Measurements from ENCODE around the gene SLC18A3.

Gene SLC18A3

GRCh38 chr10:49610114-49610457, at the start of gene SLC18A3:
Gene SLC18A3, plus strand, starts transcription at chr10:49610310. Its CDS starts 431 bp downstream, at chr10:49610741.
- DNase-seq (ENCODE audit: low read depth), result no peak

GRCh38 chr10:49560526-49560925, 49.6 kb upstream of the SLC18A3 start:
- no peak for DNase-seq (ENCODE audit: low read depth)

DNA sequence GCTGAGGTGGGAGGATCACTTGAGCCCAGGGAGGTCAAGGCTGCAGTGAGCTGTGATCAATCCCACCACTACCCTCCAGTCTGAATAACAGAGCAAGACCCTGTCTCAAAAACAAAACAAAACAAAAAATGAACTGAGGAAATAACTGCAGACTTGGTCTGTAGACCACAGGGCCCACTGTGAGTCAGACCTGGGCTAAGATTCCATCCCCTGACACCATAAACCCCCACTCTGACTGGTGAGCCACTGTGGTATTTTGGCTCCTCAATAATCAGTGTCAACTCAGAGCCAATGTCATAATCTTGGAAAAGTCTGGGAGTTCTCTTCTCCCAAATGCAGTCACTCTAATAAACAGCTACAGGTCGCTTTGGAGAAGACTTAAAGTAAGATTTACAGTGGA, 47.2 kb upstream of the SLC18A3 start:
- DNase-seq (ENCODE audit: low read depth), result no peak

DNA sequence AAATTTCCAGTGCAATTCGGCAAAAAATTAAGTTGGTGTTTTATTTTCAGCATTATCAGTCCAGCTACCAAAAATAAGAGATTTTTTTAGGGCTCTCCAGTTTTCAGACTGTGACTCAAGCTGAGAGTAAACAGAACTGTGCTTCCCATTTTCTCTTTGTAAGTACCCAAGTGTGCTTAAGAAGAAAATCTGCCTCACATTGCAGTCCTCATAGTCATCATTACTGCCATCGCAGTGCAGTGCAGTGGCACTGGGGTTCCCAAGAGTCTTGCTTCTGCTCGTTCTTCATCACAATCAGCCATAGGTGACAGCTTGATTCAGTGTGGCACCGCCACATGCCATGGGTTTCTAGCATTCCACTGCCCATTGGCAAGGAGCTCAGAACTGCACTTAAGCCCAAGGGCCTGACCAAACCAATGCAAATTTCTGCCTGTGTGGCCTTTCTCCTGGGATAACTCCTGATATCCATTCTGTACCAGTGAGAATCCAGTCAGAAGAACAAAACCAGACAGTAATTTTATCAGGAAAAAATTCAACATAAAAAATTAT, 45.6 kb upstream of the SLC18A3 start:
- no peak for DNase-seq (ENCODE audit: low read depth)

DNA sequence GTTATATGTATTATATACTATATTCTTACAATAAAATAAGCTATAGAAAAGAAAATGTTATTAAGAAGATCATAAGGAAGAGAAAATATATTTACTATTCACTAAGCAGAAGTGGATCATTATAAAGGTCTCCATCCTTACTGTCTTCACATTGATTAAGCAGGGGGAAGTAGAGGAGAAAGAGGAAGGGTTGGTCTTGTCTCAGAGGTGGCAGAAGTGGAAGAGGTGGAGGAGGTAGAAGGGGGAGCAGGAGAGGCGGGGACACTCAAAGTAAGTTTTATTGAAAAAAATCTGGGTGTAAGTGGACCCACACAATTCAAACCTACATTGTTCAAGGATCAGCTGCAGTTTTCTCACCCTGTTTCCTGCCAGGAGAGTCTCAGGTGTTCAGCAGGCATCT, 42.3 kb upstream of the SLC18A3 start:
- no peak for DNase-seq (ENCODE audit: low read depth)

- no peak for DNase-seq (ENCODE audit: low read depth)
These were observed 41.9 kb upstream of the SLC18A3 start for GRCh38 chr10:49568235-49568634.

DNA sequence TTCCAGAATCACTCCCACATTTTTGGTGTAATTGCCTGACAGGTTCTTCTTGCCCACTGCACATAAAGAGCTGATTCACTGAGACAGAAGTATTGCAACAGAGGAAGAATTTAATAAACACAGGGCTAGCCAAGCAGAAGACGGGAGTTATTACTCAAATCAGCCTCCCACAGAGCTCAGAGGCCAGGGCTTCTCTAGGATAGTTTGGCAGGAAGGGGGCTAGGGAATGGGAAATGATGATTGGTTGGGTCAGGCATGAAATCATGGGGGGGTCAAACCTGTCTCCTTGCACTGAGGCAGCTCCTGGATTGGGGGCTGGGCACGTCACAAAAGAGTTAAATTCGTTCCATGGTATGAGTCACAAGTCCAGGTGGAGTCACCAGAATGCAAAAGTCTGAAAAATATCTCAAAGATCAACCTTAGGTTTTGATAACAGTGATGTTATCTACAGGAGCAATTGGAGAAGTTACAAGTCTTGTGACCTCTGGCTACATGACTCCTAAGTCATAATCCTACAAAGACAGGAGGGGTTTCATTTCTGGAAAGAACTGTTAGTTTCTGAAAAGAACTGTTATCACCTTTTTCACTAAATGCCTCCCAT, 41.0 kb upstream of the SLC18A3 start:
- no peak for DNase-seq (ENCODE audit: low read depth)

- no peak for DNase-seq (ENCODE audit: low read depth)
These were observed 38.7 kb upstream of the SLC18A3 start for GRCh38 chr10:49571388-49571787.

GRCh38 chr10:49572594-49573114, 37.5 kb upstream of the SLC18A3 start:
- DNase-seq (ENCODE audit: low read depth), result no peak

- no peak for DNase-seq (ENCODE audit: low read depth)
These were observed 34.5 kb upstream of the SLC18A3 start for GRCh38 chr10:49575489-49576072.

- DNase-seq (ENCODE audit: low read depth), result no peak
These were observed 32.8 kb upstream of the SLC18A3 start for GRCh38 chr10:49577182-49577925.

DNA sequence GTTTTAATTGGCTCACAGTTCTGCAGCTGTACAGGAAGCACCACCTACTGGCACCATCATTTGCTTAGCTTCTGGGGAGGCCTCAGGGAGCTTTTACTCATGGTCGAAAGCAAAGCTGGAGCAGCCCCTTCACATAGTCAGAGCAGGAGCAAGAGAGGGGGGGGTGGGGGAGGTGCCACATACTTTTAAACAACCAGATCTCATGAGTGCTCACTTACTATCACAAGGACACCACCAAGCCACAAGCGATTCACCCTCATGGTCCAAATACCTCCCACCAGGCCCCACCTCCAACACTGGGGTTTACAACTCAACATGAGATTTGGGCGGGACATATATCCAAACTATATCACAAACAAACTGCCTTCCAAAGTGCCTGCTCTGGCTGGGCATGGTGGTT, 31.7 kb upstream of the SLC18A3 start:
- DNase-seq (ENCODE audit: low read depth), result no peak

- no peak for DNase-seq (ENCODE audit: low read depth)
These were observed 30.5 kb upstream of the SLC18A3 start for GRCh38 chr10:49579621-49580020.

GRCh38 chr10:49585387-49585786, 24.7 kb upstream of the SLC18A3 start:
- DNase-seq (ENCODE audit: low read depth), result no peak

DNA sequence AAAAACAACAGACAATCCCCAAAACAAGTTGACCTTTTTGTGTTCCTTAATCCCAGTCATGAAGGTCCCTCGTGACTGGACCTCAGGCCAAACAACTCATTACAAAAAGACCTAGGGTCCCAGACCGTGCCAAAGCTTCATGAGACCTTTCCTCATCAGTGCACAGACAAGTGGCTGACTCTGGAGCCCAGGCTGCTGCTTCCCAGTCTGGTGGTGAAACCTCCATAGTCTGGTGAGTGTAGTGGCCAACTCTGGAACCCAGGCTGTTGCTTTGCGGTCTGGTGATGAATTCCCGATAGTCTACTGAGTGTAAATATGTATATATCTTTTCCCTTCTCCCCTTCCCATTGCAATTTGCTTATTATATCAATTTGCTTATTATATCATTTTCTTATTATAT, 22.1 kb upstream of the SLC18A3 start:
- no peak for DNase-seq (ENCODE audit: low read depth)

DNA sequence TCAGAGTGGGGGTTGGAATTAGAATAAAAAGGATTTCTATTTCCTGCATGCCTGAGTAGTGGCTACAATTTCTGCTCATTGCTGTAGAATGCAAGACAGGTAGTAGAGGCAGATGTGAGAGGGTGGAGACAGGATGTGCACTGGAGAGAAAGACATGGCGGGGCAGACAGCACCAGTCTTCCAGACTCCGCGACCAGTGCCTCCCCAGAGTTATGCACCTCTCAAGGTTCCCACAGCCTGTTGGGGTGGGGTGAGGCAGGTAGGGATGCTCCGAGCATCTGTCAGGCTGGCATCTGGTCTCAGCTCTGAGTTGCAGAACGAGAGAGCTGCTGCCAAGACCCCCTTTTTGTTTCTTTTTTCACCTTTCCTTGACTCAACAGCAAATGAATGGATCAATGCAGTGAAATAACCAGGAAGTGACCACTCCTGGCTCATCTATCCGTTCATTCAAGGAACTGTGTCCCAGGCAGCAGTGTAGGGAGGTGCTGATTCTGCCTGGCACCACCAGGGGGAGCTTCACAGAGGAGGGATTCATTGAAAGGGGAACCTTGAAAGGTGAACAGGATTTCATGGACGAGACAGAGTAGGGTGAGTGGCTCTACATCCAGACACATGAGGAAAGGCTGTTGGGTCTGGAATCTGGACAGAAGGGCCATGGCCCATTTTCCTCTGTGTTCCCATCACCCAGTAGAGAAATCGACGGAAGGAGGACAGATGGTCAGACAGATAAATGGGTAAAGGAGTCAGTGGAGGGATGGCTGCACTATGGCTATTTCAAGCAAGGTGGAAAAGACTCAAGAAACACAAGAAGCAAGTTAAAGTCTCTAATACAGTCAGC, 17.2 kb upstream of the SLC18A3 start:
- DNase-seq (ENCODE audit: low read depth), result no peak

DNA sequence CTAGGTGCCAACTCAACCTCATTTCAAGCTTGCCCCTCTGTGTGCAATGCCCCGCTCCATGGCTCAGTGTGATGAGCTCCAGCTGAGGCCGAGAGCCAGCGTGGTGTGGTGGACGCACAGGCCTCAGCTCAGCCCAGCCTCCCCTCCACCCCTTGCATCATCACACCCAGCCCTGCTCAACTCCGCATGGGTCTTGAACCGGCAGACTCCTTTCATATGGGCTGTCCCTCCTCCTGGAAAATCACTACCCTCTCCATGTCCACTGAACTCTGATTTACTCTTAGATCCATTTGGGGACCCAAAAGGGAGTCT, 16.6 kb upstream of the SLC18A3 start:
- no peak for DNase-seq (ENCODE audit: low read depth)

DNA sequence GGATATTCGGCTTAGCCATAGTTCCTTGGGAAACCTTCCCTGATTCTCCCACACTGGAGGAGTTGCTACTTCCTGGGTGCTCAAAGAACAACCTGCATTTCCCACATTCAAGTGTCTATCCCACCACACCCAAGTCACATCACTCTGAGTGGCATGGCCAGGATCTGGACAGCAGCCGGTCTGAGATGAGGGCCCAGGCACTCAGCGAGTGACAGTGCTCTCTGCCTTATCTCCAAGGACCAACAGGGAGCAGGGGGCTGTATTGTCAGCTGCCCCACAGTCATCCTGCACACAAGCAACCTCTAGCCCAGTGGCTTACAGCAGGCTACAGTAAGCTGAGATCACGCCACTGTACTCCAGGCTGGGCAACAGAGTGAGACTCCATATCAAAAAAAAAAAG, 16.1 kb upstream of the SLC18A3 start:
- no peak for DNase-seq (ENCODE audit: low read depth)

DNA sequence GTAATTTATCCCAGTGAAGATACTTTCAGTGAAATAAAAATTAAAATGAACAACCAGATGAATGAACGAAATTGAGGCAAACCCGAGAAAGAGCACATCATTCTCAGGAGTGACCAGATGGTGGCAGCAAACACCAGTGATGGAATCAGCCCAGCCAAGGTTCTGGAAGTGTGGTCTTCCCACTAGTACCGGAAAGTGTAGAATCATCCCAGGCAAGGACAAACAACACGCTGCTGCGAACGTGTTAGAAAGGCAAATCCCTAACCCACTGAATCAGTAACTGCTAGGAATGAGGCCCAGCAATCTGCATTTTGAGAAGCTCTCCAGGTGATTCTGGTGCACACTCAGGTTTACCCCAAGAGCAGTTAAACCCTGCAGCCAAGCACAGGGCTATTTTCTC, 15.5 kb upstream of the SLC18A3 start:
- no peak for DNase-seq (ENCODE audit: low read depth)

DNA sequence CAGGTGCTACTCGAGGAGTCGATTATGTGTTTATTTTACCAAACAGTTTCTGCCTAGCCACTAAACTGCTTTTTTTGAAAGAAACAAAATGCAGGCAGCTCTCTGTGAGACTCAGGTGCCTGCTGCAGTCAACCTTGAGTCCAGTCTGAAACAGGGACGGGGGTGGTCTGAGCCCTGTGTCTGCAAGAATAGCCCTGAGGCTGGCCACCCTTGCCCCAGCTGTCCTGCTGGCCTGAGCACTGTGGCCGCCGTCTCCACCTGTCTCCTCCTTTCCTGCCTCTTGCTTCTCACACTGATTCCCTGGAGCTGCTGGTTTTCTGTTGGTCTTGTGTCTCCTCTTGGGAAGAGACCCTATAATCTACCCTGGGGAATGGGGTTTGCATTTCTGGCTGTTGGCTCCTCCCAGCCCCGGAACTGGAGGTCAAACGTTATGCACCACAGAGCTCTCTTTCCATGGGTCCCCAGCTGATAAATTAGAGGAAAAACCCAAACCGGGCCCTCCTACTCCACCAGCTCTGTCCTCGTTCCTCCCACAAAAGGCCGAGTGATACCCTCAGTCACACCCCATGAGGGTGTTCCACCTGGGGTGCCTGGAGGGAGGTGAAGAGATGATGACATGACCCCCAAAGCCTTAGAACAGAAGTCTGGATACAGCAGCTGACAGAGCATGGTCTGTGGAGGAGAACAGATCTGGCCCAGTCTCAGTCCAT, 15.0 kb upstream of the SLC18A3 start:
- no peak for DNase-seq (ENCODE audit: low read depth)

DNA sequence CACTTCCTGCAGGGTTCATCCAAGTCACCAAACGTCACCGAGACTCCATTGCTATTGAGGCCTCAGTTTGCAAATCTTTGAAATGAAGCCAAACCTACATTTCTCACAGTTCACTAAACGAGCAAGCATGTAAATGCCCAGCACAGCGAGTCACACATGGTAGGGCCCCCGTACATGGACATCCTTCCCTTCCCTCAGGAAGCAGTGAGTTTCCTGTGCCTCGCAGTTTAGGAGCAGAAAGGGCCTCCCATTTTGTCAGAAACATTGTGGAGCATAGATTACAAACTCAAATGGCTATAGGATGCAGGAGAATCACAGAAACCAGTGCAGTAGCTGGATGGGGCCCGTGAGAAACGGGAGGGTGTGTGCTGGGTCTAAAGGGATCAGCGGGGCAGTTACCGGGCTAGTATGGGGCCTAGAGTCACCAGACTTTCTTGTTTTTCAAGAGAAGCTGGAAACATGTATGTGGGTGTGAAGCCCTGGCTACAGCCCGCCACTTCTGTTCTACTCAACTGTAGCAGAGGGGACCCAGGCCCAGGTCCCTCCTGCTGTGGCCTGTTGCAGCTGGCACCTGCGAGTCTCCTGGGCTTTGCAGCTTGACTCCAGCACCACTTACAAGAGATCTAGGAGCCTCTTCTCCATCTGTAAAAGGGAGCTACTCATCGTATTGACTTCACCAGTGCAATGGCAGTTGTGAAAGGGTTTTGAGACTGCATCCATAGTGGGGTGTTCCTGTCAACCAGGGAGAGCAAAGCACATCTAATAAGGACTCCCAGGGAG, 14.2 kb upstream of the SLC18A3 start:
- DNase-seq (ENCODE audit: low read depth), result no peak
